Stomach (tissue), 9 donors: ENCODE results near the gene ADGRL3. TPM values are rescaled to one million over a fixed set of nuclear protein-coding genes. Genes with fewer than 3 reads are reported as not detected.
"Not testable (repeated sequence)": the region's sequence is repeated elsewhere in the genome, so short reads cannot be mapped to it uniquely, and the experiment has no call there.

ENCODE experiments used
- DNase-seq, 2 donors: peaks; one replicate each; pipeline versions ENCODE4 v3.0.0 to v3.0.0-alpha.2; 2013 to 2019
- H3K27ac ChIP-seq, 5 donors: fragments of 200-600 bp in 4 of 5; sonication (generic) in 4 of 5; one replicate each; pipeline ENCODE4 v1.5.1; 2013 to 2019; ENCODE audit warnings: mild to moderate bottlenecking in 1 of 5, moderate library complexity in 1 of 5
- H3K27me3 ChIP-seq, 3 donors: fragments of 200-600 bp; sonication (generic); one replicate each; pipeline ENCODE4 v1.5.1; 2017 to 2019; ENCODE audit warnings: mixed run types in 1 of 3
- H3K36me3 ChIP-seq, 4 donors: fragments of 200-600 bp; sonication (generic); 1 replicate in 3 of 4; 2 replicates in 1 of 4; pipeline ENCODE4 v1.5.1; 2016 to 2019
- H3K4me1 ChIP-seq, 4 donors: fragments of 200-600 bp; sonication (generic); one replicate each; pipeline ENCODE4 v1.5.1; 2016 to 2019
- H3K4me3 ChIP-seq, 4 donors: fragments of 200-600 bp; sonication (generic) in 3 of 4; one replicate each; pipeline ENCODE4 v1.5.1; 2016 to 2019; ENCODE audit warnings: mild to moderate bottlenecking in 1 of 4
- H3K9me3 ChIP-seq, 4 donors: fragments of 200-600 bp; sonication (generic); one replicate each; pipeline ENCODE4 v1.5.1; 2016 to 2019
- CTCF ChIP-seq, 7 experiments: fragments of 450-650 bp in 4 of 7; fragments of 200-600 bp in 3 of 7; sonication (generic) in 3 of 7; IDR thresholded peaks; one replicate each; pipeline ENCODE4 v1.5.1; 2016 to 2019; ENCODE audit warnings: antibody characterized with exemption in 7 of 7, control low read depth in 2 of 7, mild to moderate bottlenecking in 1 of 7
- EP300 ChIP-seq: sonication (generic); formaldehyde crosslinking; IDR thresholded peaks from one replicate; pipeline ENCODE4 v1.6.1; 2017; ENCODE audit warnings: antibody characterized with exemption
- POLR2A ChIP-seq, 4 donors: fragments of 450-650 bp; IDR thresholded peaks; one replicate each; pipeline ENCODE4 v1.6.1; 2016; ENCODE audit warnings: antibody characterized with exemption in 4 of 4, control low read depth in 2 of 4, mild to moderate bottlenecking in 1 of 4, moderate library complexity in 1 of 4
- POLR2AphosphoS5 ChIP-seq, 3 donors: sonication (generic); formaldehyde crosslinking; IDR thresholded peaks; one replicate each; pipeline ENCODE4 v1.6.1; 2016; ENCODE audit warnings: antibody characterized with exemption in 3 of 3
- WGBS, 5 donors: extraction: QIAGEN DNeasy Blood & Tissue Kit in 3 of 5; methylation state at CpG; one replicate each; pipeline versions ENCODE4 v1.1.5 to v1.1.7; 2013 to 2018; 5-methylcytosine and 5-hydroxymethylcytosine counted together
- intact Hi-C: fragments of 100-400 bp; cut with DNase I; formaldehyde crosslinking; loops from one replicate; pipeline ENCODE4 v1.15.1; 2023; ENCODE audit warnings: low total_unique reads
- polyA plus RNA-seq, 3 donors: library from polyadenylated mRNA; stranded (reverse); fragments of 200-250 nt; gene quantifications; one replicate each; pipeline ENCODE4 v1.2.3, GENCODE V29; 2013
- total RNA-seq, 5 donors: library from RNA; depleted of rRNA; stranded (reverse); fragments of >200 nt; gene quantifications; one replicate each; pipeline versions ENCODE4 v1.1.0 to v1.2.3, GENCODE V29; 2014 to 2016
- donor health status: healthy with polysubstance abuse.
- donor health status: Bipolar disorder and iron deficiency.
- donor health status: healthy.

The ADGRL3 gene
- total and polyA plus RNA-seq, 8 donors, result 0.48 to 109 (median 3.9) TPM

DNA sequence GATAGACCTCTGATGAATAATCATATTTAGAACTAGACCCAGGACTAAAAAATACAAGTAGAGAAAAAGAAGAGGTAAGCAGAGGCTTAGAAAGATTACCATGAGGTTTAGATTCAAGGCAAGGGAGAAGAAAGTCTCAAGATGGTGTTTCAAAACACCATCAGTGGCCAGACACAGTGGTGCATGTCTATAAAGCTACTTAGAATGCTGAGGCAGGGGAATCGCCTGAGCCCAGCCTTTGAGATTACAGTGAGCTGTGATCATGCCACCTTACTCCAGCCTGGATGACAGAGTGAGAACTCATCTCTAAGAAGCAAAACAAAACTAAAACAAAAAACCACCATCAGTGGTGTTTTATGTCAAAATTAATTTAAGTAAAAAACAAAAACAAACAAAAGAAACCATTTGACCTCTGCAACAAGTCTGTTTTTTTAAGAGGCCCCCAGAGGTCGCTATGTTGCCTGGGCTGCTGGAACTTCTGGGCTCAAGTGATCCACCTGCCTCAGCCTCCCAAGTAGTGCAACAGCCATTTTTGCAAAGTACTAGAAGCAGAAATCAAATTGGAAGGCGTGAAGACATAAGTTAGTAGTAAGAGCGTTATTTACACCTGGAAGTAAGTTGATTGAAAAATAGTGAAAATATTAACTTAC lies 784.3 kb downstream of the ADGRL3 start:
- Histone ChIP-seq H3K4me3 (no peak overlapping the region), H3K4me1 (no peaks in the 10 kb centered on the region), H3K27me3 (no peaks in the 10 kb centered on the region), H3K27ac (no peak overlapping the region), H3K9me3 (no peaks in the 10 kb centered on the region), H3K36me3 (no peaks in the 10 kb centered on the region)
- TF ChIP-seq POLR2A (IDR thresholded peaks at IDR 0.05) (no peak), EP300 (no peak), CTCF (IDR thresholded peaks at IDR 0.05) (no peak), POLR2AphosphoS5 (IDR thresholded peaks at IDR 0.05) (no peak)
- intact Hi-C loops, result no loop called here
- WGBS, 5 donors, result 63 to 78% (median 74%) methylated on average over 4 of the region's 4 CpGs
- no peak for DNase-seq

GRCh38 chr4:61985426-61985825 lies 785.3 kb downstream of the ADGRL3 start:
- Histone ChIP-seq H3K4me3 (no peak overlapping the region), H3K4me1 (no peaks in the 10 kb centered on the region), H3K36me3 (no peaks in the 10 kb centered on the region), H3K9me3 (no peaks in the 10 kb centered on the region), H3K27ac (no peak overlapping the region), H3K27me3 (no peaks in the 10 kb centered on the region)
- no peak for DNase-seq
- intact Hi-C loops, result no loop called here
- WGBS, 5 donors, result 85 to 94% (median 86%) methylated on average over 4 of the region's 4 CpGs
- TF ChIP-seq CTCF (IDR thresholded peaks at IDR 0.05) (no peak), EP300 (no peak), POLR2AphosphoS5 (IDR thresholded peaks at IDR 0.05) (no peak), POLR2A (IDR thresholded peaks at IDR 0.05) (no peak)

DNA sequence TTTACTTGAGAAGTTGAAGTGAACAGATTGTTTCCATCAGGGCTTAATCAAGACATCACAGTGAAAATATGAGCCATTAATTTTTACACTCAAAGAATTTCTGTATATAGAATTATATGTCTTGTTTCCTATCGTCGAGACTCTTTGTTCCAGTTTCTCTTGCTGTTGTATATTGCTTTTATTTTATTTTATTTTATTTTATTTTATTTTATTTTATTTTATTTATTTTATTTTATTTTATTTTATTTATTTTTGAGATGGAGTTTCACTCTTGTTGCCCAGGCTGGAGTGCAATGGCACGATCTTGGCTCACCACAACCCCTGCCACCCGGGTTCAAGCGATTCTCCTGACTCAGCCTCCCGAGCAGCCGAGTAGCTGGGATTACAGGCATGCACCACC lies 786.8 kb downstream of the ADGRL3 start:
- intact Hi-C loops, H3K27ac ChIP-seq: not testable (repeated sequence)
- 87 to 96% (median 93%) methylated on average over 7 of the region's 7 CpGs for WGBS, 5 donors

DNA sequence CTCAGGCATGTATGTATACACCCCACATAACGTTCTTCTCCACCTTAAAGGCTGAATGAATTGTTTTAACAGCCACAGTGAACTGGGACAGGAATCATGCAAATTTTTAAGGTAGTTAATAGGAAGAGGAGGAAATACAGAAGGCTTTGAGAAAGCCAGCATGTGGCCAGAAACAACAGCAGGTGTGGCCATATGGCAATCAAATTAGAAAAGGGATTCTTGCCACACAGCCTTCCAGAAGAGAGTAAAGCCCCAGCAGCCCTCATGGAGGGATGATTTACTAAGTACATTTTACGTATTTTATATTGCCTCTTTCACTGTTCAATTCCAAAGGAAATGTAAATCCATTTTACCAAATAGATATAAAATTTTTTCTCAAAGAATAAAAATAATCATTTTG lies 792.2 kb downstream of the ADGRL3 start:
- H3K4me1 ChIP-seq, result no peaks in the 10 kb centered on the region
- 43 to 69% (median 52%) methylated on average over 2 of the region's 2 CpGs for WGBS, 5 donors
- TF ChIP-seq POLR2AphosphoS5 (IDR thresholded peaks at IDR 0.05) (no peak), CTCF (IDR thresholded peaks at IDR 0.05) (no peak), POLR2A (IDR thresholded peaks at IDR 0.05) (no peak), EP300 (no peak)
- no peak overlapping the region for H3K4me3 ChIP-seq
- no peak overlapping the region for H3K27ac ChIP-seq
- DNase-seq, result no peak
- H3K9me3 ChIP-seq, result no peaks in the 10 kb centered on the region
- intact Hi-C loops, result no loop called here
- H3K27me3 ChIP-seq, result no peaks in the 10 kb centered on the region
- H3K36me3 ChIP-seq, result no peaks in the 10 kb centered on the region

More for the DNA sequence above, 786.8 kb downstream of the ADGRL3 start:
- DNase-seq, H3K4me3 ChIP-seq, H3K9me3 ChIP-seq, H3K36me3 ChIP-seq, H3K27me3 ChIP-seq, H3K4me1 ChIP-seq: not testable (repeated sequence)

DNA sequence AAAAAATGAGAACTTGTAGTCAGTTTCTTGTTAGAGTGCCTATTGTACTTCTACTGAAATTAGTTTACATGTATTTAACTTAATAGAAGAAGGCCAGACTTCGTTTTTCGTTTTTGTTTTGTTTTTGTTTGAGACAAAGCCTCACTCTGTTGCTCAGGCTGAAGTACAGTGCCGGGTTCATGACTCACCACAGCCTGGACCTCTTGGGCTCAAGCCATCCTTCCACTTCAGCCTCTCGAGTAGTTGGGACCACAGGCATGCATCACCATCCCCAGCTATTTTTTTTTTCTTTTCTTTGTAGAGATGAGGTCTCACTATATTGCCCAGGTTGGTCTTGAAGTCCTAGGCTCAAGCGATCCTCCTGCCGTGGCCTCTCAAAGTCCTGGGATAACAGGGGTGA lies 793.9 kb downstream of the ADGRL3 start:
- H3K9me3 ChIP-seq, result no peaks in the 10 kb centered on the region
- TF ChIP-seq EP300 (no peak), POLR2AphosphoS5 (IDR thresholded peaks at IDR 0.05) (no peak), CTCF (IDR thresholded peaks at IDR 0.05) (no peak), POLR2A (IDR thresholded peaks at IDR 0.05) (no peak)
- intact Hi-C loops, result no loop called here
- WGBS, 5 donors, result 67 to 75% (median 73%) methylated on average over 6 of the region's 6 CpGs
- H3K36me3 ChIP-seq, result no peaks in the 10 kb centered on the region
- no peak overlapping the region for H3K27ac ChIP-seq
- H3K4me3 ChIP-seq, result no peak overlapping the region
- peak in 1 of 2 donors; percentile 7 for DNase-seq
- H3K27me3 ChIP-seq, result no peaks in the 10 kb centered on the region
- H3K4me1 ChIP-seq, result no peaks in the 10 kb centered on the region
